Activated T-helper 17 cell treated with anti-CD3 and anti-CD28 coated beads, Interleukin-2, amount 50 U/mL, for 72 hours (primary cell): ENCODE results near the gene PCDH9. TPM values are rescaled to one million over a fixed set of nuclear protein-coding genes. Genes with fewer than 3 reads are reported as not detected.
"Not testable (repeated sequence)": the region's sequence is repeated elsewhere in the genome, so short reads cannot be mapped to it uniquely, and the experiment has no call there.

ENCODE experiments used
- ATAC-seq: fragments of 150-1000 bp; cut with Tn5 transposase; replicated peaks from 2 replicates; pipeline ENCODE4 v1.10.0; 2021; ENCODE audit warnings: mild to moderate bottlenecking, moderate library complexity
- H3K27ac Mint-ChIP-seq: one replicate; pipeline ENCODE4 v1.8.0; 2022; ENCODE audit warnings: mixed read lengths
- H3K27me3 Mint-ChIP-seq: one replicate; pipeline ENCODE4 v1.8.0; 2022; ENCODE audit warnings: mixed read lengths
- H3K36me3 Mint-ChIP-seq: one replicate; pipeline ENCODE4 v1.8.0; 2022; ENCODE audit warnings: low read depth, mild to moderate bottlenecking, mixed read lengths
- H3K4me1 Mint-ChIP-seq: one replicate; pipeline ENCODE4 v1.8.0; 2022; ENCODE audit warnings: mixed read lengths
- H3K4me3 Mint-ChIP-seq: one replicate; pipeline ENCODE4 v1.8.0; 2022; ENCODE audit warnings: mild to moderate bottlenecking, mixed read lengths
- H3K9me3 Mint-ChIP-seq: one replicate; pipeline ENCODE4 v1.8.0; 2022; ENCODE audit warnings: mixed read lengths
- total RNA-seq, 2 donors: library from RNA; stranded (reverse); gene quantifications; one replicate each; pipeline ENCODE4 v1.2.3, GENCODE V29; 2022

Gene PCDH9
- total RNA-seq, 2 donors from 2014 or later = 0.11 TPM

GRCh38 chr13:67106502-67107057, 123.6 kb downstream of the PCDH9 start:
- no peaks in the 10 kb centered on the region for H3K27me3 Mint-ChIP-seq
- no peak for ATAC-seq
- H3K4me3 Mint-ChIP-seq = no peak overlapping the region
- H3K27ac Mint-ChIP-seq = no peak overlapping the region
- H3K4me1 Mint-ChIP-seq = no peaks in the 10 kb centered on the region
- no peaks in the 10 kb centered on the region for H3K9me3 Mint-ChIP-seq
- H3K36me3 Mint-ChIP-seq = no peaks in the 10 kb centered on the region

GRCh38 chr13:67101730-67102467, 128.2 kb downstream of the PCDH9 start:
- Mint-ChIP-seq H3K36me3 (no peaks in the 10 kb centered on the region), H3K27ac (no peak overlapping the region), H3K4me1 (no peaks in the 10 kb centered on the region), H3K27me3 (no peaks in the 10 kb centered on the region), H3K9me3 (no peaks in the 10 kb centered on the region), H3K4me3 (no peak overlapping the region)
- no peak for ATAC-seq

GRCh38 chr13:67100730-67101129, 129.4 kb downstream of the PCDH9 start:
- Mint-ChIP-seq H3K27me3 (no peaks in the 10 kb centered on the region), H3K4me1 (no peaks in the 10 kb centered on the region), H3K4me3 (no peak overlapping the region)

GRCh38 chr13:67099494-67099893, 130.6 kb downstream of the PCDH9 start:
- Mint-ChIP-seq H3K27ac (no peak overlapping the region), H3K4me3 (no peak overlapping the region), H3K36me3 (no peaks in the 10 kb centered on the region), H3K27me3 (no peaks in the 10 kb centered on the region), H3K9me3 (no peaks in the 10 kb centered on the region), H3K4me1 (no peaks in the 10 kb centered on the region)
- ATAC-seq = no peak

More at GRCh38 chr13:67100730-67101129, 129.4 kb downstream of the PCDH9 start:
- Mint-ChIP-seq H3K9me3 (no peaks in the 10 kb centered on the region), H3K36me3 (no peaks in the 10 kb centered on the region), H3K27ac (no peak overlapping the region)
- ATAC-seq = no peak

GRCh38 chr13:67097892-67098452, 132.2 kb downstream of the PCDH9 start:
- ATAC-seq = no peak
- Mint-ChIP-seq H3K27ac (no peak overlapping the region), H3K4me1 (no peaks in the 10 kb centered on the region), H3K27me3 (no peaks in the 10 kb centered on the region), H3K4me3 (no peak overlapping the region), H3K9me3 (no peaks in the 10 kb centered on the region), H3K36me3 (no peaks in the 10 kb centered on the region)

GRCh38 chr13:67096893-67097292, 133.2 kb downstream of the PCDH9 start:
- not testable (repeated sequence) for H3K4me1 Mint-ChIP-seq, H3K9me3 Mint-ChIP-seq, H3K27me3 Mint-ChIP-seq, ATAC-seq, H3K36me3 Mint-ChIP-seq, H3K4me3 Mint-ChIP-seq, H3K27ac Mint-ChIP-seq

- Mint-ChIP-seq H3K4me3 (no peak overlapping the region), H3K4me1 (no peaks in the 10 kb centered on the region), H3K27ac (no peak overlapping the region), H3K27me3 (no peaks in the 10 kb centered on the region), H3K36me3 (no peaks in the 10 kb centered on the region), H3K9me3 (no peaks in the 10 kb centered on the region)
- ATAC-seq = no peak
These were observed 133.7 kb downstream of the PCDH9 start for GRCh38 chr13:67096418-67096817.

GRCh38 chr13:67095621-67096020, 134.5 kb downstream of the PCDH9 start:
- H3K4me3 Mint-ChIP-seq = no peak overlapping the region
- no peaks in the 10 kb centered on the region for H3K27me3 Mint-ChIP-seq
- H3K4me1 Mint-ChIP-seq = no peaks in the 10 kb centered on the region
- no peaks in the 10 kb centered on the region for H3K9me3 Mint-ChIP-seq
- no peak overlapping the region for H3K27ac Mint-ChIP-seq
- no peak for ATAC-seq
- H3K36me3 Mint-ChIP-seq = no peaks in the 10 kb centered on the region

- H3K27ac Mint-ChIP-seq = no peak overlapping the region
- H3K4me1 Mint-ChIP-seq = no peaks in the 10 kb centered on the region
- H3K9me3 Mint-ChIP-seq = no peaks in the 10 kb centered on the region
- H3K4me3 Mint-ChIP-seq = no peak overlapping the region
- no peak for ATAC-seq
- no peaks in the 10 kb centered on the region for H3K36me3 Mint-ChIP-seq
- H3K27me3 Mint-ChIP-seq = no peaks in the 10 kb centered on the region
These were observed 135.2 kb downstream of the PCDH9 start for GRCh38 chr13:67094952-67095351.

GRCh38 chr13:67094078-67094477, 136.1 kb downstream of the PCDH9 start:
- Mint-ChIP-seq H3K27me3 (no peaks in the 10 kb centered on the region), H3K36me3 (no peaks in the 10 kb centered on the region), H3K9me3 (no peaks in the 10 kb centered on the region), H3K4me1 (no peaks in the 10 kb centered on the region), H3K27ac (no peak overlapping the region), H3K4me3 (no peak overlapping the region)
- no peak for ATAC-seq

GRCh38 chr13:67091603-67092002, 138.5 kb downstream of the PCDH9 start:
- H3K4me1 Mint-ChIP-seq = no peaks in the 10 kb centered on the region
- no peak overlapping the region for H3K27ac Mint-ChIP-seq
- H3K4me3 Mint-ChIP-seq = no peak overlapping the region
- no peaks in the 10 kb centered on the region for H3K36me3 Mint-ChIP-seq
- ATAC-seq = no peak
- no peaks in the 10 kb centered on the region for H3K9me3 Mint-ChIP-seq
- H3K27me3 Mint-ChIP-seq = no peaks in the 10 kb centered on the region

- Mint-ChIP-seq H3K27ac (no peak overlapping the region), H3K9me3 (no peaks in the 10 kb centered on the region), H3K4me3 (no peak overlapping the region), H3K27me3 (no peaks in the 10 kb centered on the region), H3K36me3 (no peaks in the 10 kb centered on the region), H3K4me1 (no peaks in the 10 kb centered on the region)
- no peak for ATAC-seq
These were observed 139.3 kb downstream of the PCDH9 start for GRCh38 chr13:67090856-67091255.

- Mint-ChIP-seq H3K4me1 (no peaks in the 10 kb centered on the region), H3K4me3 (no peak overlapping the region), H3K36me3 (no peaks in the 10 kb centered on the region), H3K27me3 (no peaks in the 10 kb centered on the region), H3K27ac (no peak overlapping the region), H3K9me3 (no peaks in the 10 kb centered on the region)
- no peak for ATAC-seq
These were observed 142.6 kb downstream of the PCDH9 start for GRCh38 chr13:67087527-67087926.

GRCh38 chr13:67086260-67086659, 143.9 kb downstream of the PCDH9 start:
- Mint-ChIP-seq H3K27me3 (no peaks in the 10 kb centered on the region), H3K4me1 (no peaks in the 10 kb centered on the region), H3K9me3 (no peaks in the 10 kb centered on the region), H3K27ac (no peak overlapping the region), H3K36me3 (no peaks in the 10 kb centered on the region), H3K4me3 (no peak overlapping the region)
- no peak for ATAC-seq

- ATAC-seq = no peak
- H3K27ac Mint-ChIP-seq = no peak overlapping the region
- H3K4me1 Mint-ChIP-seq = no peaks in the 10 kb centered on the region
- no peaks in the 10 kb centered on the region for H3K9me3 Mint-ChIP-seq
- H3K4me3 Mint-ChIP-seq = no peak overlapping the region
- no peaks in the 10 kb centered on the region for H3K36me3 Mint-ChIP-seq
- no peaks in the 10 kb centered on the region for H3K27me3 Mint-ChIP-seq
These were observed 146.1 kb downstream of the PCDH9 start for GRCh38 chr13:67084066-67084465.
